IPS DF 4.7 (cell line): ENCODE data around the gene EXOSC10.
"Not testable (repeated sequence)": the region's sequence is repeated elsewhere in the genome, so short reads cannot be mapped to it uniquely, and the experiment has no call there.

Source experiments
- DNase-seq: peaks from one replicate; pipeline ENCODE4 v3.0.0-alpha.2; 2013; ENCODE audit warnings: low spot score; ENCODE audit errors: extremely low read depth

Gene EXOSC10

GRCh38 chr1:11109047-11109760, 9.5 kb upstream of the EXOSC10 start:
- no peak for DNase-seq

GRCh38 chr1:11107599-11107998, 7.9 kb upstream of the EXOSC10 start:
- no peak for DNase-seq

- no peak for DNase-seq
Observed at GRCh38 chr1:11105586-11105985, 5.9 kb upstream of the EXOSC10 start.

GRCh38 chr1:11101347-11101746, 1.7 kb upstream of the EXOSC10 start:
- DNase-seq = no peak

GRCh38 chr1:11100806-11101205, 1.1 kb upstream of the EXOSC10 start:
- not testable (repeated sequence) for DNase-seq

GRCh38 chr1:11100149-11100493, 452 bp upstream of the EXOSC10 start:
- no peak for DNase-seq

DNA sequence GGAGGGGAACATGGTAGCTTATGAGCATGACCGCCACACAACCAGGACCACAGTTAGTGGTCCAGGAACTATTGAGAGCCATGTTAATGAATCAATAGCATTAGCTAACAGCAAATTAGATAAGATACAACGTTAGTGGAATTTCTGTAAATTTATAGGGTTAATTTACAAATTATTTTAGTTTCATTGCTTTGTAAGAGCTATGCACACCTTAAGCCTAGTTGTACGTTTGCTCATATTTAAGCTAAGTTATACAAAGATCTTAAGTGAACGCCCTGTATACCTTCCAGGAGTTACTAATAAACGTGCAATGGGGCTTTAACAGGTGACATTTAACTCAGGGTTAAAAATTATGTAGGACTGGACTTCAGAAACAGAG, 749 bp downstream of the EXOSC10 start:
- DNase-seq = no peak

DNA sequence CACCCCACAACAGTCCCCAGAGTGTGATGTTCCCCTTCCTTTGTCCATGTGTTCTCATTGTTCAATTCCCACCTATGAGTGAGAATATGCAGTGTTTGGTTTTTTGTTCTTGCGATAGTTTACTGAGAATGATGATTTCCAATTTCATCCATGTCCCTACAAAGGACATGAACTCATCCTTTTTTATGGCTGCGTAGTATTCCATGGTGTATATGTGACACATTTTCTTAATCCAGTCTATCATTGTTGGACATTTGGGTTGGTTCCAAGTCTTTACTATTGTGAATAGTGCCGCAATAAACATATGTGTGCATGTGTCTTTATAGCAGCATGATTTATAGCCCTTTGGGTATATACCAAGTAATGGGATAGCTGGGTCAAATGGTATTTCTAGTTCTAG, 15.9 kb downstream of the EXOSC10 start:
- not testable (repeated sequence) for DNase-seq

DNA sequence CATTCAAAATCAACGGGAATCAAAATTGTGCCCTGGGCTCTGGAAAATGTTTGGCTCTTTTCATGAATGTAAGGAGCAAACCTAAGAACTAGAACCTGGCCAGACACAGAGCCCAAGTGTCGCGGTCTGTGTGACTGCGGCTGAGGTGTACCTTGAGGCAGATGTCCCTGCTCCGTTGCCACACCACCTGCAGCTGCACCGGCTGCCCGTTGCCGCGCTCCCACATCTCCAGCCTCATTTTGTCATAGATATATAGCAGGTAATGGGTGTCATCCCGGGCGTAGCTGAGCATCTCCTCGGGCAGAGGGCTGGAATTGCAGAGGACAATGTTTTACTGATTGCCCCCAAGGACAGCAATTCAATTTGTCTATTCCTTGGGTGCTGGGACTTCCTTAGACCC, 18.7 kb downstream of the EXOSC10 start:
- DNase-seq = no peak

DNA sequence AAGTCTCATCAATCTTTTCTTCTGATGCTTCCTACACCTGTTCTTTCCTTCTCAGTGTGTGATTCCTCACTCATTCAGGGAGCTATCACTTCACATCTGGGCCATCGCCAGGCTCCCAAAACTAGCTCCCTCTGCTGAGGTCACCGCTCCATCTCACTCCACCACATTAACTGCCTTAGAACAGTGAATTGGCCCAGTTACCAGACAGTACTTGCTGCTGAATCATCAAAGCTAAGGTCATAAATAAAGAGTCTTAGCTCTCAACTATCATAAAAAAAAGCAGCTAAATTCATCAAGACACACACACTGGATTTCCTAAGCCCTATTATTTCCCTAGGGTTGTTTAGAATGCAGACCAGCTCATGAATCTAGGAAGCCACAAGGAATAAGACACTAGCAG, 21.0 kb downstream of the EXOSC10 start:
- DNase-seq = no peak

GRCh38 chr1:11073398-11073797, 26.3 kb downstream of the EXOSC10 start:
- not testable (repeated sequence) for DNase-seq

- no peak for DNase-seq
Observed at GRCh38 chr1:11072216-11072917, 27.3 kb downstream of the EXOSC10 start.

- DNase-seq = no peak
Observed at GRCh38 chr1:11071463-11072215, 28.0 kb downstream of the EXOSC10 start.

DNA sequence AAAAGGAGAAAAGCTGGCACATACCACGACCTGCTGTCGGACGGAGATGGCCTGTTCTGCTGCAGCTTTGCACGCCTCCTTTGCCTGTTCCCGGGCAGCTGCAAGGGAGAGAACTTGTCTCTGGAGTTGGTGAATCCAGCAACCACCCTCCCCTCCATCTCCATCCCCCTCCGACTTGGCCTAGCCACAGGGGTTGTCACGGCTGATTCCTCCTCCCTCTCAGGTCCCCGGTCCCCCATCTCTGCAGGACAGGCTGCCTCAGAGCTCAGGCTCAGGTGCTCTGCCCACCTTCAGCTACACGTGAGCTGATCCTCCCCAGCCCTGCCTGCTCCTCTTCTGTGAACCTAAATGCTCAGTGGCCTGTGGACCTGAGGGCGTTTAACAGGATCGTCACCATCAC, 28.8 kb downstream of the EXOSC10 start:
- no peak for DNase-seq

- DNase-seq = no peak
Observed at GRCh38 chr1:11068600-11069473, 30.8 kb downstream of the EXOSC10 start.

DNA sequence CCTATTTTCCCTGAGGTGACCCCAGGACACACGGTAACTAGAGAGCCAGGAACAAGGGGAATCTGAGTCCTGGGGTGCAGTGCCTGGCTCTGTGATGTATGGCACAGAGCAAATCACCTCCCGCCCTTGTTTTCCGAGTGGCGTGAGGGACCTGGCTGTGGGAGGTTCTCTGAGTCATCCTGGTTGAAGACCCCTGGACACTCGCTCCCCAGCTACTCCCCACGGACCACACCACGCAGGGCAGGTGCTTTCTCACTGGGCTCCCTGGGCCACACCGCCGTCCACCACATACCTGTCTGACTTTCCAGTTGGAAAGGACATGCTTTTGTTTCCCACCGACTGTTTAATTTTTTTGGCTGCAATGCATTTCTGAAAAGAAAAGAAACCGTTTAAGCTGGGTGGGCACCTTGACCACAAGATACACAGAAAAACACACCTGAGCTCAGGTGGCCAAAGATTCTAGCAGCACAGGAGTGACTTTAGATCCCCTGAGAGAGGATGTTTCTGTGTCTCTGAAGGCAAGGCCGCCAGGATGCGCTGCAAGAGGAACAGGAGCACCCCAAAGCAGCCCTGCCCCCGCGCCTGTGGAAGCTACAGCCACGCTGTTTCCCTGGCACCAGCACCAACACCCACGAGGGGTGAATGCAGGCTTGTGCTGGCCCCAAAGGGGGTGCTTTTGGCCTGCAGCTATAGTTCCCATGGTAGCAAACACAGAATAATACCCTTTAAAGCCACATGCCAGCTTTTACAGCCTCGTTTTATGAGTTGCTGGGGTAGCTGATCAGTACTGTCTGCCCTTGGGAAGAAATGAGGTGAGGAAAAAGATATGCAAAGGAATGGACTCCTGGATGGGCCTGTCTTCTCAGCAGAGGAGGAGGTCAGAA, 31.7 kb downstream of the EXOSC10 start:
- DNase-seq = no peak

DNA sequence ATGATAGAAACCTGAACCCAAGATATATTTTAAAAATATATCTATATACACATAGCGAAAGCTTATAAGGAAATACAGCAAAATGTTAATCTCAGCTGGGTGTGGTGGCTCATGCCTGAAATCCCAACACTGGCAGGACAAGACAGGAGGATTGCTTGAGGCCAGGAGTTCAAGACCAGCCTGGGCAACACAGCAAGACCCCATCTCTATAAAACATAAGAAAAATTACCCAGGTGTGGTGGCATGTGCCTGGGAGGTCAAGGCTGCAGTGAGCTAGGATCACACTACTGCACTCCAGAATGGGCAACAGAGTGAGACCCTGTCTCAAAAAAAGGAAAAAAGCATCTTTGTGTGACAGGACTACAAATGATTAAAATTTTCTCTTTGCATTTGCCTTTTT, 33.9 kb downstream of the EXOSC10 start:
- no peak for DNase-seq

- DNase-seq = no peak
Observed at GRCh38 chr1:11064942-11065341, 34.7 kb downstream of the EXOSC10 start.

DNA sequence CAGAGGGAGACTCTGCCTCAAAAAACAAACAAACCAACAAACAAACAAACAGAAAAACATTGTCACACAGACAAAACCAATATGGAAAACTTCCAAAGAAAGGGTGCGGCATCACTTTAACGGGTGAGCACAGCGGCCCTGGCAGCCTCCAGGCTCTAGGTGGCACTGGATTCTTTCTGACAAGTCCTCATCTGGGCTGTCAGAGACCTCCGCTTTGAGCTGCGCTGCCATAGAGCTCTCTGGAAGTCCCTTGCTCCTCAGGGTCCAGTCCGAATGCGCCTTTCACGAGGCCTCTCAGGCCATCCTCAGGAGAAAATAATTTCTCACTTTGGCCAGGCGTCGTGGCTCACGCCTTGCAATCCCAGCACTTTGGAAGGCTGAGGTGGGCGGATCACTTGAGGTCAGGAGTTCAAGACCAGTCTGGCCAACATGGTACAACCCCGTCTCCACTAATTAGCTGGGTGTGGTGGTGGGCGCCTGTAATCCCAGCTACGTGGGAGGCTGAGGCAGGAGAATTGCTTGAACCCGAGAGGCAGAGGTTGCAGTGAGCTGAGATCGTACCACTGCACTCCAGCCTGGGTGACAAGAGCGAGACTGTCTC, 35.6 kb downstream of the EXOSC10 start:
- DNase-seq = not testable (repeated sequence)

- DNase-seq = no peak
Observed at GRCh38 chr1:11062965-11063401, 36.7 kb downstream of the EXOSC10 start.
